ENCODE measurements around the gene BMPR1B. TPM values are rescaled to one million over a fixed set of nuclear protein-coding genes. Genes with fewer than 3 reads are reported as not detected.

The BMPR1B gene
- total RNA-seq, 1 donor from 2014 or later = 26.8 TPM

DNA sequence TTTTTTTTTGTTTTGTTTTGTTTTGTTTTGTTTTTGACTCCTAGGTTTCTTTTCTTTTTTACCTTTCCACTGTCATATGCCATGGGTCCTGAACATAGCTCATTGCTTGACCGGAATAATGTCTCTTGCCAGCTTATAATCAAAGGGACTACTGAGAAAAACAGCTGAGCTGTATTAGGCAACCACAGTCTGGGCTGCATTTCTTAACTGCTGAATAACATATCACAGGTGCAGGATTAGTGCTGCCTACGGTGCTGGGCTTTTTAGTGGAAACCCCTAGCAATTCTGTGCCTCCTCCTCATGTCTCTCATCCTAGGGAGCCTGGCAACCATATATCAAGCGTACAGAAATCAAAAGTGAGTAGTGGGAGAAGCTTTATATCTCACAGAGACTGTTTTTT, 333.5 kb downstream of the BMPR1B start:
- no peaks in the 10 kb centered on the region for H3K27me3 Mint-ChIP-seq (ENCODE audit: low read depth)
- TF ChIP-seq, protein P1, sequence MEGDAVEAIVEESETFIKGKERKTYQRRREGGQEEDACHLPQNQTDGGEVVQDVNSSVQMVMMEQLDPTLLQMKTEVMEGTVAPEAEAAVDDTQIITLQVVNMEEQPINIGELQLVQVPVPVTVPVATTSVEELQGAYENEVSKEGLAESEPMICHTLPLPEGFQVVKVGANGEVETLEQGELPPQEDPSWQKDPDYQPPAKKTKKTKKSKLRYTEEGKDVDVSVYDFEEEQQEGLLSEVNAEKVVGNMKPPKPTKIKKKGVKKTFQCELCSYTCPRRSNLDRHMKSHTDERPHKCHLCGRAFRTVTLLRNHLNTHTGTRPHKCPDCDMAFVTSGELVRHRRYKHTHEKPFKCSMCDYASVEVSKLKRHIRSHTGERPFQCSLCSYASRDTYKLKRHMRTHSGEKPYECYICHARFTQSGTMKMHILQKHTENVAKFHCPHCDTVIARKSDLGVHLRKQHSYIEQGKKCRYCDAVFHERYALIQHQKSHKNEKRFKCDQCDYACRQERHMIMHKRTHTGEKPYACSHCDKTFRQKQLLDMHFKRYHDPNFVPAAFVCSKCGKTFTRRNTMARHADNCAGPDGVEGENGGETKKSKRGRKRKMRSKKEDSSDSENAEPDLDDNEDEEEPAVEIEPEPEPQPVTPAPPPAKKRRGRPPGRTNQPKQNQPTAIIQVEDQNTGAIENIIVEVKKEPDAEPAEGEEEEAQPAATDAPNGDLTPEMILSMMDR (conservative IDR thresholded peaks at IDR 0.05) = no peak
- H3K4me1 Mint-ChIP-seq = peaks cover 48% of the 10 kb centered on the region
- H3K27ac Mint-ChIP-seq (ENCODE audit: unreplicated experiment) = no peak overlapping the region
- no peaks in the 10 kb centered on the region for H3K9me3 Mint-ChIP-seq
- no peaks in the 10 kb centered on the region for H3K36me3 Mint-ChIP-seq (ENCODE audit: low read depth)
- no peak for DNase-seq (ENCODE audit: low read depth, low spot score)
- H3K4me3 Mint-ChIP-seq = peak overlapping the region; percentile 2

DNA sequence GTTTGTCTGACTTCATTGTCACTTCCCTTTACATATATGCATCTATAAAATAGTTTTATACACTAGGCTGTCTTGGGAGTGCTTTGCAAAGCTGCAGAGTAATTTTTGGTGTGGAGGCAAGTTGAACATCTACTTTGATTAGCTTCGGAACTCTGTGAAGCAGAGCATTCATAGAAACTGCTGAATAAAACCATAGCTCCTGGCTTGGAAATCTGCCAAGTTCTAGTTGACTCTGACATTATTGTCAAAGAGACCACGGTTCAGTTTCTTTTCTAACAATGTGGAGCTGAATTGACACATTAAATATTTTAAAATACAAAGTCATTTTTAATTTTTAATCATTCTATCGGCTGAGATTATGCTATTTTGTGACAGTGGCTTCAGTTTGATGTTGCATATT, 335.0 kb downstream of the BMPR1B start:
- TF ChIP-seq, protein P1 (conservative IDR thresholded peaks at IDR 0.05) = no peak
- peaks cover 48% of the 10 kb centered on the region for H3K4me1 Mint-ChIP-seq
- no peaks in the 10 kb centered on the region for H3K27me3 Mint-ChIP-seq (ENCODE audit: low read depth)
- H3K4me3 Mint-ChIP-seq = no peak overlapping the region
- no peaks in the 10 kb centered on the region for H3K36me3 Mint-ChIP-seq (ENCODE audit: low read depth)
- no peaks in the 10 kb centered on the region for H3K9me3 Mint-ChIP-seq
- no peak for DNase-seq (ENCODE audit: low read depth, low spot score)
- H3K27ac Mint-ChIP-seq (ENCODE audit: unreplicated experiment) = no peak overlapping the region

DNA sequence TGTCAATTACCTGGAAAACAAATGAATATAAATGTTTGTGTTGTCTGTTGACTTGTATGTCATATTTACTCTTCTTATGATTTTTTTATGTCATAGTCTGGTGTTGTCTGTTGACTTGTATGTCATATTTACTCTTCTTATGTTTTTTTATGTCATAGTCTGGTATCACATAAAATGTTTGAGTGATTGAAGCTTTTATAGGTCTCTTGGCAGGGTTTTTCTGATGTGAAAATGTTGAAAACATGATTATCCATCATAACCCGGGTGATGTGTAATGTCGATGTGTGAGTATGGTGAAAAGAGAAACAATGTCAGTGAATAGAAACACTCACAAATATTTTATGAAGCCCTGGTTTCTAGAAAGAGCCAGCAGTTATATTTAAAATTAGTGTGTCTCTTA, 335.7 kb downstream of the BMPR1B start:
- Mint-ChIP-seq H3K4me1 (peaks cover 41% of the 10 kb centered on the region), H3K36me3 (ENCODE audit: low read depth) (no peaks in the 10 kb centered on the region), H3K27me3 (ENCODE audit: low read depth) (no peaks in the 10 kb centered on the region), H3K9me3 (no peaks in the 10 kb centered on the region), H3K4me3 (no peak overlapping the region), H3K27ac (ENCODE audit: unreplicated experiment) (no peak overlapping the region)
- TF ChIP-seq, protein P1 (conservative IDR thresholded peaks at IDR 0.05) = no peak
- no peak for DNase-seq (ENCODE audit: low read depth, low spot score)

DNA sequence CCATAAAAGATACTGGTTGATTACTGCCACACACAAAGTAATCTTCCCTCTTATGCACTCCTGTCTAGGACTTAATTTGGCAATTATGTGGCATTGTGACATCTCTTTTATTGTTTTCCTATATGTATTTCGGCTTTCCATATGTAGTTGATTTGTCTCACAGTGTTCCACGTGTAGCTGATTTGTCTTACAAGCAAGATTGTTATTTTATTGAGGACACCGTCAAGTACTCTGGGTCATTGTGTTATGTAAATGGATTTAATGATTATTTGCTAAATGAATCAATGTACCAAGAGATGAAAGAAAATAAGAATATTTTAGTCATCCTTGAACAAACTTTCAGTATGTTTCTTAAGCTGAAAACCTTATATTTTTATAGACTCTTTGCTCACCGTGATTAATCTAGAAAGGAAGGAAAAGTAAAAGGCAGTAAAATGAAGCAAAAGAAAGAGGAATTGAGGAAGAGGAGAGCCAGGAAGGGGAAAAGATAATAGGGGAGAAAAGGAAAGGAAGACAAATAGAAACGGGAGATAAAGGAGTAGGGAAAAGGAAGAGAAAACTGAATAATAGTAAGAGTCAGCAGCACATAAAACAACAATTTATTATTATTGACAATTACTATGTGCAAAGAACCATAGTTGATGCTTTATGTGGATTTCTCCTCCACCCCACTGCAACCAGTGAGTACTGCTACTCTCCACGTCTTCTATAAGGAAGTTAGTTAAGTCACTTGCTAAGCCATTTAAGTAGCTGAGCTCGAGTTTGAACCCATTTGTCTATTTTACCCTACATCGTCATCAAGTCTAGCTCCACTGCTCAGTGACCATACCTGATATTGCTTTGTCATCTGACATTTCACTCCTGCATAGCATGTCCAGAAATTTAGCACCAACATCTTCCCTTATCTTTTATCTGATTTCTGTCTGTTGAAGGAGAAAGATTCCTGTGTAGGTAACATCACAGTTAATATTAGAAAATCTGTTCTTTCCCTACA, 336.5 kb downstream of the BMPR1B start:
- H3K9me3 Mint-ChIP-seq = no peaks in the 10 kb centered on the region
- H3K27ac Mint-ChIP-seq (ENCODE audit: unreplicated experiment) = no peak overlapping the region
- no peaks in the 10 kb centered on the region for H3K36me3 Mint-ChIP-seq (ENCODE audit: low read depth)
- no peak overlapping the region for H3K4me3 Mint-ChIP-seq
- DNase-seq (ENCODE audit: low read depth, low spot score) = no peak
- no peaks in the 10 kb centered on the region for H3K27me3 Mint-ChIP-seq (ENCODE audit: low read depth)
- peaks cover 37% of the 10 kb centered on the region for H3K4me1 Mint-ChIP-seq
- TF ChIP-seq, protein P1 (conservative IDR thresholded peaks at IDR 0.05) = no peak

DNA sequence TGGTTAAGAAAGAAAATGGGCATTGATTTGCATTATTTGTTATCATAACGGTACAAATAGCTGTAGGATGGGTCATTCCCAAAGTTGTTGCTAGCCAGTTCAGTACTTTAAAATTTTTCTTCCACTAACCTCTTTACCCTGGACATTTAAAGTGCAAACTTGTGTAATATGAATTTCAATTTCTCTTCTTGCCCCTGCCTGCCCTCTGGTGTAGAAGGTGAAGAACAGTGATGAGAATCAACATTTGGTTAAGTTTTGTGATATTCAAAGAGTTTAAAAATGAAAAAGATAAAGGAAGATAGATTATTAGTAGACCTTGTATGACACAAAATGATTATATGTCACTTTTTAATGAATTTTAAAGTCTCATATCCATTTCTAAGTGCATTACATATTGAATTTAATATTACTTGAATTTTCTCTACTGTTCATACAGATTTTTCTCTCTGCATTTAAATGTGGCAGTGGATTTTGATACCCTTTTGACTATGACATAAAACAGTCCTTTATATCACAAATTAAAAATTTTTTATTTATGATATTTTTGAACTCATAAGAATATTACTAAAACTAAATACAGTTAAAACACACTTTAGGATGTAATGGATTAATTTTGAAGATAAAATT, 337.7 kb downstream of the BMPR1B start:
- peaks cover 2% of the 10 kb centered on the region for H3K36me3 Mint-ChIP-seq (ENCODE audit: low read depth)
- H3K4me3 Mint-ChIP-seq = no peak overlapping the region
- DNase-seq (ENCODE audit: low read depth, low spot score) = no peak
- H3K27me3 Mint-ChIP-seq (ENCODE audit: low read depth) = no peaks in the 10 kb centered on the region
- H3K27ac Mint-ChIP-seq (ENCODE audit: unreplicated experiment) = no peak overlapping the region
- H3K9me3 Mint-ChIP-seq = no peaks in the 10 kb centered on the region
- H3K4me1 Mint-ChIP-seq = peaks cover 36% of the 10 kb centered on the region
- TF ChIP-seq, protein P1 (conservative IDR thresholded peaks at IDR 0.05) = peak; percentile 73

Measured in neural crest cell (in vitro differentiated cells).